ENCODE data around the gene PRM1. TPM values are rescaled to one million over a fixed set of nuclear protein-coding genes. Genes with fewer than 3 reads are reported as not detected.

The PRM1 gene
- total and polyA plus RNA-seq, 2 of the 13 experiments (the other 11 are each of a cell fraction or from before 2014, with no cell fraction given) = not detected

- TF ChIP-seq ZNF430 (CRISPR knock-in tag; IDR thresholded peaks at IDR 0.05) (peak; percentile 67; the same call in 1 of the 2 replicates), THAP7 (CRISPR knock-in tag; IDR thresholded peaks at IDR 0.05) (no peak), ZNF274 (CRISPR knock-in tag; IDR thresholded peaks at IDR 0.05) (peak; percentile 77; the same call in 1 of the 2 replicates), ZBTB43 (CRISPR knock-in tag; conservative IDR thresholded peaks at IDR 0.05) (no peak), SOX6 (IDR thresholded peaks at IDR 0.05) (no peak), SOX6 (CRISPR knock-in tag; IDR thresholded peaks at IDR 0.05) (no peak), MIER3 (CRISPR knock-in tag; IDR thresholded peaks at IDR 0.05; ENCODE audit: borderline replicate concordance) (no peak), FOXP4 (CRISPR knock-in tag; IDR thresholded peaks at IDR 0.05) (no peak), ZNF737 (CRISPR knock-in tag; IDR thresholded peaks at IDR 0.05; ENCODE audit: borderline replicate concordance) (no peak), ZNF816 (CRISPR knock-in tag; IDR thresholded peaks at IDR 0.05; ENCODE audit: borderline replicate concordance) (no peak), ZNF589 (CRISPR knock-in tag; conservative IDR thresholded peaks at IDR 0.05) (peak; percentile 53; the same call in 1 of the 2 replicates), ZBTB44 (CRISPR knock-in tag; IDR thresholded peaks at IDR 0.05) (no peak), ATF1 (CRISPR knock-in tag; IDR thresholded peaks at IDR 0.05) (no peak), HOXA5 (CRISPR knock-in tag; IDR thresholded peaks at IDR 0.05) (peak; percentile 30; the same call in 1 of the 2 replicates), SRSF1 (optimal IDR thresholded peaks at IDR 0.05; ENCODE audit: low read depth, low read length) (peak; percentile 74), ZNF235 (CRISPR knock-in tag; IDR thresholded peaks at IDR 0.05; ENCODE audit: borderline replicate concordance) (no peak), RFXANK (CRISPR knock-in tag; IDR thresholded peaks at IDR 0.05) (0 out of 2 replicates have a peak, but pooled peaks have one; percentile 50), BCL3 (CRISPR knock-in tag; IDR thresholded peaks at IDR 0.05) (peak; percentile 44; the same call in 1 of the 2 replicates)
These were observed 26.0 kb downstream of the PRM1 start (continued) for GRCh38 chr16:11254913-11255736.
